B cell (primary cell): Measurements from ENCODE around the gene CIZ1. TPM values are rescaled to one million over a fixed set of nuclear protein-coding genes. Genes with fewer than 3 reads are reported as not detected.

Experiments used
- ATAC-seq: fragments of 200-7000 bp; cut with Tn5 transposase; one replicate; pipeline ENCODE4 v1.10.0; 2021; ENCODE audit warnings: low read depth, mild to moderate bottlenecking, moderate number of reproducible peaks, moderate library complexity
- CTCF ChIA-PET: fragments of 350-600 bp; sonication (Branson Sonifier 250); formaldehyde crosslinking; loops from one replicate; lab custom pipeline; 2021; ENCODE audit warnings: antibody characterized with exemption, inconsistent platforms; lab: Charles Lee
- POLR2A ChIA-PET: fragments of 350-600 bp; sonication (Branson Sonifier 250); formaldehyde crosslinking; loops from one replicate; lab custom pipeline; 2021; ENCODE audit warnings: antibody characterized with exemption; lab: Charles Lee
- DNase-seq: peaks from one replicate; pipeline ENCODE4 v3.0.0; 2013
- H2AFZ ChIP-seq: 2 replicates; pipeline ENCODE4 v1.6.1; 2012; ENCODE audit warnings: mild to moderate bottlenecking, low read depth, low read length; ENCODE audit not compliant: insufficient read depth, poor library complexity, severe bottlenecking
- H3K27ac ChIP-seq, 2 donors: 1 replicate in 1 of 2; 2 replicates in 1 of 2; pipeline ENCODE4 v1.5.1; 2012 to 2013; ENCODE audit warnings: low read length in 2 of 2, mild to moderate bottlenecking in 2 of 2, moderate library complexity in 1 of 2
- H3K27me3 ChIP-seq, 4 experiments: fragments of 200-600 bp in 1 of 4; sonication (generic) in 1 of 4; replicated peaks in 1 of 4; 1 replicate in 2 of 4; 2 replicates in 2 of 4; pipeline versions ENCODE4 v1.6.1 to v1.7.0; 2013 to 2016; ENCODE audit warnings: low read length in 3 of 4, mild to moderate bottlenecking in 2 of 4, mixed read lengths in 1 of 4, moderate library complexity in 1 of 4; ENCODE audit not compliant: insufficient read depth in 4 of 4, control insufficient read depth in 3 of 4; ENCODE audit errors: control extremely low read depth in 1 of 4
- H3K36me3 ChIP-seq, 2 experiments: replicated peaks in 1 of 2; 1 replicate in 1 of 2; 2 replicates in 1 of 2; pipeline versions ENCODE4 v1.6.1 to v1.7.1; 2013; ENCODE audit warnings: low read length in 1 of 2; ENCODE audit not compliant: insufficient read depth in 2 of 2, control insufficient read depth in 1 of 2; ENCODE audit errors: control extremely low read depth in 1 of 2, extremely low read depth in 1 of 2
- H3K4me1 ChIP-seq, 2 donors: fragments of 200-600 bp in 1 of 2; sonication (generic) in 1 of 2; 1 replicate in 1 of 2; 2 replicates in 1 of 2; pipeline versions ENCODE4 v1.5.1 to v1.6.1; 2013 to 2017; ENCODE audit warnings: low read length in 2 of 2; ENCODE audit not compliant: control insufficient read depth in 2 of 2, insufficient read depth in 2 of 2
- H3K4me2 ChIP-seq: replicated peaks from 2 replicates; pipeline ENCODE3; 2012; ENCODE audit warnings: mild to moderate bottlenecking, low read depth, low read length; ENCODE audit not compliant: poor library complexity, severe bottlenecking
- H3K4me3 ChIP-seq, 5 experiments: fragments of 200-600 bp in 1 of 5; sonication (generic) in 1 of 5; 1 replicate in 3 of 5; 2 replicates in 2 of 5; pipeline versions ENCODE4 v1.5.1 to v1.7.0; 2011 to 2016; ENCODE audit warnings: low read length in 4 of 5, mild to moderate bottlenecking in 4 of 5, low read depth in 2 of 5, control low read depth in 1 of 5, moderate library complexity in 1 of 5; ENCODE audit not compliant: insufficient read depth in 1 of 5; ENCODE audit errors: control extremely low read depth in 1 of 5, extremely low read depth in 1 of 5
- H3K79me2 ChIP-seq: fragments of 200-600 bp; sonication (generic); one replicate; pipeline ENCODE4 v1.6.0; 2016; ENCODE audit warnings: low read length; ENCODE audit not compliant: control insufficient read depth, insufficient read depth
- H3K9ac ChIP-seq: fragments of 200-600 bp; sonication (generic); 2 replicates; pipeline ENCODE4 v1.6.1; 2017; ENCODE audit warnings: mild to moderate bottlenecking, low read length, moderate library complexity
- H3K9me3 ChIP-seq, 3 donors: one replicate each; pipeline versions ENCODE4 v1.6.1 to v1.7.1; 2013; ENCODE audit warnings: low read length in 2 of 3; ENCODE audit not compliant: control insufficient read depth in 2 of 3, insufficient read depth in 1 of 3; ENCODE audit errors: control extremely low read depth in 1 of 3
- H4K20me1 ChIP-seq: 2 replicates; pipeline ENCODE4 v1.6.0; 2012; ENCODE audit warnings: mild to moderate bottlenecking, low read length; ENCODE audit not compliant: insufficient read depth, control insufficient read depth, poor library complexity, severe bottlenecking
- H3K27ac Mint-ChIP-seq: one replicate; pipeline ENCODE4 v1.8.0; 2021; ENCODE audit warnings: mixed read lengths
- H3K27me3 Mint-ChIP-seq: one replicate; pipeline ENCODE4 v1.8.0; 2021; ENCODE audit warnings: mixed read lengths
- H3K4me1 Mint-ChIP-seq: one replicate; pipeline ENCODE4 v1.8.0; 2021; ENCODE audit warnings: mixed read lengths
- H3K4me3 Mint-ChIP-seq: one replicate; pipeline ENCODE4 v1.8.0; 2021; ENCODE audit warnings: mixed read lengths
- H3K9me3 Mint-ChIP-seq: one replicate; pipeline ENCODE4 v1.8.0; 2022; ENCODE audit warnings: mixed read lengths; ENCODE audit not compliant: insufficient read depth
- EZH2 ChIP-seq: IDR thresholded peaks from 2 replicates; pipeline ENCODE4 v1.6.1; 2012; ENCODE audit warnings: borderline replicate concordance, low read depth, mild to moderate bottlenecking, moderate library complexity, low read length; ENCODE audit not compliant: insufficient read depth, poor library complexity, severe bottlenecking
- WGBS: methylation state at CpG from one replicate; pipeline ENCODE4 v1.1.5; 2013; ENCODE audit warnings: missing lambda C conversion rate; ENCODE audit not compliant: insufficient coverage; 5-methylcytosine and 5-hydroxymethylcytosine counted together
- intact Hi-C: fragments of 100-400 bp; cut with micrococcal nuclease; formaldehyde crosslinking; loops from one replicate; pipeline ENCODE4 v1.10.0; 2022
- polyA plus RNA-seq: library from polyadenylated mRNA; depleted of rRNA; stranded (reverse); fragments of >200 nt; gene quantifications from 2 replicates; pipeline ENCODE4 v1.2.3, GENCODE V29; 2012
- total RNA-seq, 2 donors: library from RNA; stranded (reverse); fragments of 120-200 nt in 1 of 2; gene quantifications; 1 replicate in 1 of 2; 2 replicates in 1 of 2; pipeline versions ENCODE4 v1.2.3 to v1.2.4, GENCODE V29; 2013 to 2022
- TF ChIP-seq, protein P1 (sequence below): fragments of 200-600 bp; IDR thresholded peaks from one replicate; pipeline ENCODE4 v1.8.0; 2022; ENCODE audit warnings: antibody characterized with exemption, mild to moderate bottlenecking

CIZ1 gene
- total and polyA plus RNA-seq, 2 donors (not counting 1 experiment from before 2014, with no cell fraction given), result 79.9 to 160 TPM

GRCh38 chr9:128116104-128117083 lies 75.0 kb downstream of the CIZ1 start:
- ATAC-seq, result no peak
- POLR2A ChIA-PET, result interaction anchor here (0.5 to 1.9 kb wide), 11 partner anchors 8 to 896 kb away, joined by 3 to 12 read pairs (median 4); partner anchors contain the start of genes NAIF1, PTGES2 and SLC25A25

More at GRCh38 chr9:128116104-128117083, 75.0 kb downstream of the CIZ1 start:
- Histone ChIP-seq H3K4me3 (no peak overlapping the region), H3K27ac (peak overlapping the region; percentile 68 to 70), H2AFZ (no peak overlapping the region), H3K4me1 (peaks cover 37 to 42% of the 10 kb centered on the region in 2 donors), H3K36me3 (peaks cover 0 to 17% of the 10 kb centered on the region in 2 experiments), H3K9me3 (peaks cover 0 to 6% (median 0%) of the 10 kb centered on the region in 3 donors), H3K79me2 (peaks cover 8% of the 10 kb centered on the region), H3K4me2 (peak overlapping the region; percentile 65), H3K9ac (no peak overlapping the region), H4K20me1 (peaks cover 6% of the 10 kb centered on the region), H3K27me3 (no peaks in the 10 kb centered on the region)
- H3K27me3 Mint-ChIP-seq, result no peaks in the 10 kb centered on the region
- TF ChIP-seq, protein P1, sequence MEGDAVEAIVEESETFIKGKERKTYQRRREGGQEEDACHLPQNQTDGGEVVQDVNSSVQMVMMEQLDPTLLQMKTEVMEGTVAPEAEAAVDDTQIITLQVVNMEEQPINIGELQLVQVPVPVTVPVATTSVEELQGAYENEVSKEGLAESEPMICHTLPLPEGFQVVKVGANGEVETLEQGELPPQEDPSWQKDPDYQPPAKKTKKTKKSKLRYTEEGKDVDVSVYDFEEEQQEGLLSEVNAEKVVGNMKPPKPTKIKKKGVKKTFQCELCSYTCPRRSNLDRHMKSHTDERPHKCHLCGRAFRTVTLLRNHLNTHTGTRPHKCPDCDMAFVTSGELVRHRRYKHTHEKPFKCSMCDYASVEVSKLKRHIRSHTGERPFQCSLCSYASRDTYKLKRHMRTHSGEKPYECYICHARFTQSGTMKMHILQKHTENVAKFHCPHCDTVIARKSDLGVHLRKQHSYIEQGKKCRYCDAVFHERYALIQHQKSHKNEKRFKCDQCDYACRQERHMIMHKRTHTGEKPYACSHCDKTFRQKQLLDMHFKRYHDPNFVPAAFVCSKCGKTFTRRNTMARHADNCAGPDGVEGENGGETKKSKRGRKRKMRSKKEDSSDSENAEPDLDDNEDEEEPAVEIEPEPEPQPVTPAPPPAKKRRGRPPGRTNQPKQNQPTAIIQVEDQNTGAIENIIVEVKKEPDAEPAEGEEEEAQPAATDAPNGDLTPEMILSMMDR, result no peak
- TF ChIP-seq EZH2, result no peak
- H3K9me3 Mint-ChIP-seq, result no peaks in the 10 kb centered on the region
- 90% methylated on average over 11 of the region's 16 CpGs for WGBS
- CTCF ChIA-PET, result interaction anchor here (0.8 to 5.7 kb wide), 27 partner anchors 11 to 247 kb away, joined by 3 to 49 read pairs (median 6); partner anchors contain the start of genes EEIG1, NAIF1, PTGES2 and SLC25A25
- DNase-seq, result no peak
- peak overlapping the region; percentile 91 for H3K27ac Mint-ChIP-seq
- intact Hi-C loops, result loop anchor here (1.0 to 5.0 kb wide), 7 partner anchors 11 to 173 kb away; partner anchors contain the start of genes NAIF1 and PTGES2
- peaks cover 38% of the 10 kb centered on the region for H3K4me1 Mint-ChIP-seq
- H3K4me3 Mint-ChIP-seq, result peak overlapping the region; percentile 69

Other genes starting within 250 kb of the CIZ1 start
- gene EEIG1, start 210.6 kb downstream of the CIZ1 start, total RNA-seq, result 245 and 267 TPM in 2 replicates
- gene EEIG1, start 210.6 kb downstream of the CIZ1 start, polyA plus RNA-seq, result 39.9 and 57.2 TPM in 2 replicates
- 11.4 and 12.9 TPM in 2 replicates for gene NAIF1, start 124.3 kb downstream of the CIZ1 start, total RNA-seq
- gene NAIF1, start 124.3 kb downstream of the CIZ1 start, polyA plus RNA-seq, result 12.6 and 16.6 TPM in 2 replicates
- 12.1 and 12.4 TPM in 2 replicates for gene SLC25A25, start 123.3 kb downstream of the CIZ1 start, total RNA-seq
- gene SLC25A25, start 123.3 kb downstream of the CIZ1 start, polyA plus RNA-seq, result 18.6 and 45.4 TPM in 2 replicates
- 68.0 and 77.8 TPM in 2 replicates for gene PTGES2, start 63.8 kb downstream of the CIZ1 start, total RNA-seq
- gene PTGES2, start 63.8 kb downstream of the CIZ1 start, polyA plus RNA-seq, result 103 and 113 TPM in 2 replicates
- gene LCN2, start 42.1 kb downstream of the CIZ1 start, total RNA-seq, result not detected in 2 replicates
- gene LCN2, start 42.1 kb downstream of the CIZ1 start, polyA plus RNA-seq, result not detected in 2 replicates
- 38.2 and 44.3 TPM in 2 replicates for gene BBLN, start 31.3 kb downstream of the CIZ1 start, total RNA-seq
- 101 and 148 TPM in 2 replicates for gene BBLN, start 31.3 kb downstream of the CIZ1 start, polyA plus RNA-seq
- gene DNM1, start 11.8 kb upstream of the CIZ1 start, total RNA-seq, result 1.3 and 1.9 TPM in 2 replicates
- gene DNM1, start 11.8 kb upstream of the CIZ1 start, polyA plus RNA-seq, result 0.63 and 1.2 TPM in 2 replicates
- gene GOLGA2, start 84.4 kb upstream of the CIZ1 start, total RNA-seq, result 76.3 and 87.3 TPM in 2 replicates
- gene GOLGA2, start 84.4 kb upstream of the CIZ1 start, polyA plus RNA-seq, result 23.2 and 43.6 TPM in 2 replicates
- 8.6 and 13.3 TPM in 2 replicates for gene SWI5, start 84.7 kb upstream of the CIZ1 start, total RNA-seq
- 16.1 and 23.3 TPM in 2 replicates for gene SWI5, start 84.7 kb upstream of the CIZ1 start, polyA plus RNA-seq
- gene TRUB2, start 130.9 kb upstream of the CIZ1 start, total RNA-seq, result 21.4 and 21.5 TPM in 2 replicates
- 5.3 and 7.6 TPM in 2 replicates for gene TRUB2, start 130.9 kb upstream of the CIZ1 start, polyA plus RNA-seq
- gene COQ4, start 131.3 kb upstream of the CIZ1 start, total RNA-seq, result 54.9 and 57.3 TPM in 2 replicates
- gene COQ4, start 131.3 kb upstream of the CIZ1 start, polyA plus RNA-seq, result 55.3 and 62.8 TPM in 2 replicates
- 12.0 and 12.9 TPM in 2 replicates for gene SLC27A4, start 149.0 kb upstream of the CIZ1 start, total RNA-seq
- 6.9 and 10.0 TPM in 2 replicates for gene SLC27A4, start 149.0 kb upstream of the CIZ1 start, polyA plus RNA-seq
- 35.6 and 43.8 TPM in 2 replicates for gene URM1, start 179.8 kb upstream of the CIZ1 start, total RNA-seq
- 24.1 and 40.3 TPM in 2 replicates for gene URM1, start 179.8 kb upstream of the CIZ1 start, polyA plus RNA-seq
- gene CERCAM, start 229.3 kb upstream of the CIZ1 start, total RNA-seq, result 3.4 and 3.8 TPM in 2 replicates
- 2.4 and 3.2 TPM in 2 replicates for gene CERCAM, start 229.3 kb upstream of the CIZ1 start, polyA plus RNA-seq